ENCODE measurements around the gene TRIM40.

TRIM40 gene

GRCh38 chr6:30101444-30102413 lies 34.2 kb upstream of the TRIM40 start:
- H3K4me1 ChIP-seq (ENCODE audit: insufficient read depth, low read length), result peaks cover 16% of the 10 kb centered on the region
- H3K9me3 ChIP-seq (ENCODE audit: insufficient read depth, low read depth, low read length), result no peaks in the 10 kb centered on the region
- H3K27me3 ChIP-seq (ENCODE audit: insufficient read depth, low read length), result peaks cover 92% of the 10 kb centered on the region
- 3% methylated on average over 51 of the region's 51 CpGs for WGBS
- no peak overlapping the region for H3K27ac ChIP-seq (ENCODE audit: low read depth, low read length)
- no peaks in the 10 kb centered on the region for H3K36me3 ChIP-seq (ENCODE audit: insufficient read depth, low read length)
- peak overlapping the region; percentile 51 for H3K4me3 ChIP-seq (ENCODE audit: low read length)
- no peak overlapping the region for H3K9ac ChIP-seq (ENCODE audit: low read depth, low read length)

- Histone ChIP-seq H3K27ac (ENCODE audit: low read depth, low read length) (no peak overlapping the region), H3K4me3 (ENCODE audit: low read length) (peak overlapping the region; percentile 51), H3K27me3 (ENCODE audit: insufficient read depth, low read length) (peaks cover 86% of the 10 kb centered on the region), H3K9ac (ENCODE audit: low read depth, low read length) (no peak overlapping the region), H3K9me3 (ENCODE audit: insufficient read depth, low read depth, low read length) (no peaks in the 10 kb centered on the region), H3K36me3 (ENCODE audit: insufficient read depth, low read length) (no peaks in the 10 kb centered on the region), H3K4me1 (ENCODE audit: insufficient read depth, low read length) (peaks cover 16% of the 10 kb centered on the region)
- 31% methylated on average over 12 of the region's 15 CpGs for WGBS
Observed at GRCh38 chr6:30102414-30102969, 33.4 kb upstream of the TRIM40 start.

- Histone ChIP-seq H3K9ac (ENCODE audit: low read depth, low read length) (no peak overlapping the region), H3K9me3 (ENCODE audit: insufficient read depth, low read depth, low read length) (no peaks in the 10 kb centered on the region), H3K27me3 (ENCODE audit: insufficient read depth, low read length) (peaks cover 81% of the 10 kb centered on the region), H3K4me1 (ENCODE audit: insufficient read depth, low read length) (peaks cover 16% of the 10 kb centered on the region), H3K27ac (ENCODE audit: low read depth, low read length) (no peak overlapping the region), H3K36me3 (ENCODE audit: insufficient read depth, low read length) (no peaks in the 10 kb centered on the region), H3K4me3 (ENCODE audit: low read length) (peak overlapping the region; percentile 55)
- WGBS, result 4% methylated on average over 36 of the region's 36 CpGs
Observed at GRCh38 chr6:30102970-30103871, 32.7 kb upstream of the TRIM40 start.

- Histone ChIP-seq H3K27me3 (ENCODE audit: insufficient read depth, low read length) (peaks cover 78% of the 10 kb centered on the region), H3K4me1 (ENCODE audit: insufficient read depth, low read length) (peaks cover 16% of the 10 kb centered on the region), H3K27ac (ENCODE audit: low read depth, low read length) (no peak overlapping the region), H3K9ac (ENCODE audit: low read depth, low read length) (no peak overlapping the region), H3K9me3 (ENCODE audit: insufficient read depth, low read depth, low read length) (no peaks in the 10 kb centered on the region), H3K4me3 (ENCODE audit: low read length) (peak overlapping the region; percentile 55), H3K36me3 (ENCODE audit: insufficient read depth, low read length) (no peaks in the 10 kb centered on the region)
- WGBS, result 23% methylated on average over 2 of the region's 3 CpGs
Observed at GRCh38 chr6:30103872-30104179, 32.1 kb upstream of the TRIM40 start.

GRCh38 chr6:30104661-30105060 lies 31.3 kb upstream of the TRIM40 start:
- Histone ChIP-seq H3K9me3 (ENCODE audit: insufficient read depth, low read depth, low read length) (no peaks in the 10 kb centered on the region), H3K27ac (ENCODE audit: low read depth, low read length) (no peak overlapping the region), H3K27me3 (ENCODE audit: insufficient read depth, low read length) (peaks cover 75% of the 10 kb centered on the region), H3K4me3 (ENCODE audit: low read length) (no peak overlapping the region), H3K36me3 (ENCODE audit: insufficient read depth, low read length) (no peaks in the 10 kb centered on the region), H3K4me1 (ENCODE audit: insufficient read depth, low read length) (peaks cover 16% of the 10 kb centered on the region), H3K9ac (ENCODE audit: low read depth, low read length) (no peak overlapping the region)
- 72% methylated on average over 2 of the region's 2 CpGs for WGBS

- H3K27ac ChIP-seq (ENCODE audit: low read depth, low read length), result no peak overlapping the region
- no peaks in the 10 kb centered on the region for H3K9me3 ChIP-seq (ENCODE audit: insufficient read depth, low read depth, low read length)
- H3K27me3 ChIP-seq (ENCODE audit: insufficient read depth, low read length), result peaks cover 63% of the 10 kb centered on the region
- WGBS, result 92% methylated on average over 27 of the region's 27 CpGs
- no peak overlapping the region for H3K9ac ChIP-seq (ENCODE audit: low read depth, low read length)
- H3K4me1 ChIP-seq (ENCODE audit: insufficient read depth, low read length), result no peaks in the 10 kb centered on the region
- H3K4me3 ChIP-seq (ENCODE audit: low read length), result no peak overlapping the region
- no peaks in the 10 kb centered on the region for H3K36me3 ChIP-seq (ENCODE audit: insufficient read depth, low read length)
Observed at GRCh38 chr6:30111266-30111856, 24.6 kb upstream of the TRIM40 start.

- 82% methylated on average over 10 of the region's 10 CpGs for WGBS
Observed at GRCh38 chr6:30112402-30112994, 23.4 kb upstream of the TRIM40 start.

GRCh38 chr6:30113003-30113759 lies 22.8 kb upstream of the TRIM40 start, which contains the start of gene TRIM31:
TSS of gene TRIM31 (minus strand) at chr6:30113090. CDS start at chr6:30112805, 285 bp downstream.
- 87% methylated on average over 3 of the region's 3 CpGs for WGBS
- Histone ChIP-seq H3K36me3 (ENCODE audit: insufficient read depth, low read length) (no peaks in the 10 kb centered on the region), H3K9me3 (ENCODE audit: insufficient read depth, low read depth, low read length) (no peaks in the 10 kb centered on the region), H3K4me1 (ENCODE audit: insufficient read depth, low read length) (no peaks in the 10 kb centered on the region), H3K27ac (ENCODE audit: low read depth, low read length) (no peak within 1 kb of the TSS), H3K9ac (ENCODE audit: low read depth, low read length) (no peak within 1 kb of the TSS), H3K4me3 (ENCODE audit: low read length) (no peak within 1 kb of the TSS), H3K27me3 (ENCODE audit: insufficient read depth, low read length) (peaks cover 59% of the 10 kb centered on the region)

More at GRCh38 chr6:30112402-30112994, 23.4 kb upstream of the TRIM40 start:
- no peak overlapping the region for H3K4me3 ChIP-seq (ENCODE audit: low read length)
- H3K27ac ChIP-seq (ENCODE audit: low read depth, low read length), result no peak overlapping the region
- H3K27me3 ChIP-seq (ENCODE audit: insufficient read depth, low read length), result peaks cover 62% of the 10 kb centered on the region
- H3K9me3 ChIP-seq (ENCODE audit: insufficient read depth, low read depth, low read length), result no peaks in the 10 kb centered on the region
- no peak overlapping the region for H3K9ac ChIP-seq (ENCODE audit: low read depth, low read length)
- no peaks in the 10 kb centered on the region for H3K36me3 ChIP-seq (ENCODE audit: insufficient read depth, low read length)
- H3K4me1 ChIP-seq (ENCODE audit: insufficient read depth, low read length), result no peaks in the 10 kb centered on the region

GRCh38 chr6:30113841-30114240 lies 22.1 kb upstream of the TRIM40 start:
- H3K4me3 ChIP-seq (ENCODE audit: low read length), result no peak overlapping the region
- H3K27ac ChIP-seq (ENCODE audit: low read depth, low read length), result no peak overlapping the region
- H3K27me3 ChIP-seq (ENCODE audit: insufficient read depth, low read length), result peaks cover 56% of the 10 kb centered on the region
- no peaks in the 10 kb centered on the region for H3K4me1 ChIP-seq (ENCODE audit: insufficient read depth, low read length)
- no peak overlapping the region for H3K9ac ChIP-seq (ENCODE audit: low read depth, low read length)
- no peaks in the 10 kb centered on the region for H3K9me3 ChIP-seq (ENCODE audit: insufficient read depth, low read depth, low read length)
- 86% methylated on average over 1 of the region's 1 CpG for WGBS
- H3K36me3 ChIP-seq (ENCODE audit: insufficient read depth, low read length), result no peaks in the 10 kb centered on the region

GRCh38 chr6:30116724-30117123 lies 19.2 kb upstream of the TRIM40 start:
- 97% methylated on average over 4 of the region's 6 CpGs for WGBS
- Histone ChIP-seq H3K27me3 (ENCODE audit: insufficient read depth, low read length) (peaks cover 32% of the 10 kb centered on the region), H3K4me3 (ENCODE audit: low read length) (no peak overlapping the region), H3K27ac (ENCODE audit: low read depth, low read length) (no peak overlapping the region), H3K36me3 (ENCODE audit: insufficient read depth, low read length) (no peaks in the 10 kb centered on the region), H3K4me1 (ENCODE audit: insufficient read depth, low read length) (no peaks in the 10 kb centered on the region), H3K9me3 (ENCODE audit: insufficient read depth, low read depth, low read length) (no peaks in the 10 kb centered on the region), H3K9ac (ENCODE audit: low read depth, low read length) (no peak overlapping the region)

Measured in HUES64 (cell line).